Neural cell (in vitro differentiated cells): ENCODE data around the gene NCKAP5. TPM values are rescaled to one million over a fixed set of nuclear protein-coding genes. Genes with fewer than 3 reads are reported as not detected.

ENCODE experiments used
- H2AFZ ChIP-seq: fragments of 200-600, 300-800 bp; sonication (generic), shearing (Covaris generic); 2 replicates; pipeline ENCODE4 v1.6.0; 2014; ENCODE audit warnings: low read depth, mild to moderate bottlenecking, antibody characterized with exemption, low read length, moderate library complexity
- H3F3A ChIP-seq: fragments of 200-600 bp; shearing (Covaris generic); 2 replicates; pipeline ENCODE4 v1.6.1; 2016; ENCODE audit warnings: mild to moderate bottlenecking, moderate library complexity, mixed read lengths, antibody characterized with exemption, low read length; ENCODE audit not compliant: insufficient read depth, poor library complexity, severe bottlenecking
- H3K27ac ChIP-seq: fragments of 200-600, 300-800 bp; sonication (generic), shearing (Covaris generic); 2 replicates; pipeline ENCODE4 v1.5.1; 2014; ENCODE audit warnings: mild to moderate bottlenecking, low read length, moderate library complexity
- H3K27me3 ChIP-seq: fragments of 300-800, 200-600 bp; sonication (generic), shearing (Covaris generic); 2 replicates; pipeline ENCODE4 v1.6.0; 2014; ENCODE audit warnings: mild to moderate bottlenecking, low read depth, low read length, moderate library complexity; ENCODE audit not compliant: insufficient read depth
- H3K36me3 ChIP-seq: fragments of 300-800, 200-600 bp; sonication (generic), shearing (Covaris generic); 2 replicates; pipeline ENCODE4 v1.5.1; 2014; ENCODE audit warnings: mild to moderate bottlenecking, antibody characterized with exemption, low read length, moderate library complexity; ENCODE audit not compliant: insufficient read depth
- H3K4me2 ChIP-seq: fragments of 300-800, 200-600 bp; sonication (generic), shearing (Covaris generic); 2 replicates; pipeline ENCODE4 v1.6.0; 2014; ENCODE audit warnings: mild to moderate bottlenecking, low read length
- H3K4me3 ChIP-seq: fragments of 300-800, 200-600 bp; sonication (generic), shearing (Covaris generic); 2 replicates; pipeline ENCODE4 v1.5.1; 2014; ENCODE audit warnings: mild to moderate bottlenecking, low read length, moderate library complexity
- H3K79me2 ChIP-seq: fragments of 200-600 bp; shearing (Covaris generic); replicated peaks from 2 replicates; pipeline ENCODE4 v1.6.0; 2014; ENCODE audit warnings: mild to moderate bottlenecking, low read length, moderate library complexity; ENCODE audit not compliant: insufficient read depth
- H3K9ac ChIP-seq: fragments of 300-800, 200-600 bp; sonication (generic), shearing (Covaris generic); 2 replicates; pipeline ENCODE4 v1.6.1; 2016; ENCODE audit warnings: mild to moderate bottlenecking, low read length, mixed read lengths
- H3K9me2 ChIP-seq: fragments of 200-600 bp; shearing (Covaris generic); 2 replicates; pipeline ENCODE4 v1.6.1; 2016; ENCODE audit warnings: mild to moderate bottlenecking, low read length, mixed read lengths; ENCODE audit not compliant: insufficient read depth
- H3K9me3 ChIP-seq: fragments of 200-600, 300-800 bp; sonication (generic), shearing (Covaris generic); 2 replicates; pipeline ENCODE4 v1.6.1; 2016; ENCODE audit warnings: mild to moderate bottlenecking, mixed run types, low read length, moderate library complexity, mixed read lengths
- H4K20me1 ChIP-seq: fragments of 200-600 bp; shearing (Covaris generic); 2 replicates; pipeline ENCODE4 v1.6.1; 2016; ENCODE audit warnings: mild to moderate bottlenecking, mixed run types; ENCODE audit not compliant: insufficient read depth
- EP300 ChIP-seq: fragments of 450-650 bp; conservative IDR thresholded peaks from 2 replicates; pipeline ENCODE4 v1.6.1; 2014; ENCODE audit warnings: antibody characterized with exemption, mild to moderate bottlenecking, moderate library complexity; ENCODE audit not compliant: poor library complexity, severe bottlenecking
- EZH2 ChIP-seq: fragments of 200-600, 300-800 bp; shearing (Covaris generic), sonication (generic); IDR thresholded peaks from 2 replicates; pipeline ENCODE4 v1.6.1; 2014; ENCODE audit warnings: antibody characterized with exemption, low read length, borderline replicate concordance, mild to moderate bottlenecking; ENCODE audit not compliant: insufficient read depth, poor library complexity, severe bottlenecking
- POLR2AphosphoS5 ChIP-seq: IDR thresholded peaks from 2 replicates; pipeline ENCODE4 v1.6.1; 2012
- RAD21 ChIP-seq: fragments of 450-650 bp; conservative IDR thresholded peaks from 2 replicates; pipeline ENCODE4 v1.6.1; 2014; ENCODE audit warnings: antibody characterized with exemption, mild to moderate bottlenecking, moderate library complexity
- REST ChIP-seq: IDR thresholded peaks from 2 replicates; pipeline ENCODE4 v1.6.1; 2012; ENCODE audit warnings: borderline replicate concordance
- SMC3 ChIP-seq: fragments of 450-650 bp; conservative IDR thresholded peaks from 2 replicates; pipeline ENCODE4 v1.6.1; 2014; ENCODE audit warnings: antibody characterized with exemption, mild to moderate bottlenecking, moderate library complexity; ENCODE audit not compliant: poor library complexity
- TAF1 ChIP-seq: IDR thresholded peaks from 2 replicates; pipeline ENCODE4 v1.6.1; 2012; ENCODE audit warnings: low read depth
- polyA plus RNA-seq: library from polyadenylated mRNA; depleted of rRNA; stranded (reverse); fragments of >200 nt; gene quantifications from 2 replicates; pipeline ENCODE4 v1.2.3, GENCODE V29; 2014
- TF ChIP-seq, protein P1 (sequence below): fragments of 450-650 bp; IDR thresholded peaks from 2 replicates; pipeline ENCODE4 v1.5.1; 2014; ENCODE audit warnings: antibody characterized with exemption, mild to moderate bottlenecking, moderate library complexity; ENCODE audit not compliant: poor library complexity, severe bottlenecking

Gene NCKAP5
- polyA plus RNA-seq, 1 donor from 2014 or later: 2.4 TPM

GRCh38 chr2:133152801-133153200 is 415.5 kb downstream of the NCKAP5 start:
- Histone ChIP-seq H3K79me2 (no peaks in the 10 kb centered on the region), H3K9ac (no peak overlapping the region), H2AFZ (no peak overlapping the region), H3K36me3 (no peaks in the 10 kb centered on the region), H3K4me3 (no peak overlapping the region), H3K9me3 (no peaks in the 10 kb centered on the region), H3K9me2 (no peaks in the 10 kb centered on the region), H3K4me2 (no peak overlapping the region), H3K27ac (no peak overlapping the region), H3K27me3 (no peaks in the 10 kb centered on the region), H4K20me1 (no peaks in the 10 kb centered on the region), H3F3A (no peaks in the 10 kb centered on the region)
- no peak for TF ChIP-seq REST
- TF ChIP-seq RAD21: no peak
- TF ChIP-seq TAF1: no peak
- no peak for TF ChIP-seq POLR2AphosphoS5
- TF ChIP-seq EZH2: no peak
- no peak for TF ChIP-seq EP300

DNA sequence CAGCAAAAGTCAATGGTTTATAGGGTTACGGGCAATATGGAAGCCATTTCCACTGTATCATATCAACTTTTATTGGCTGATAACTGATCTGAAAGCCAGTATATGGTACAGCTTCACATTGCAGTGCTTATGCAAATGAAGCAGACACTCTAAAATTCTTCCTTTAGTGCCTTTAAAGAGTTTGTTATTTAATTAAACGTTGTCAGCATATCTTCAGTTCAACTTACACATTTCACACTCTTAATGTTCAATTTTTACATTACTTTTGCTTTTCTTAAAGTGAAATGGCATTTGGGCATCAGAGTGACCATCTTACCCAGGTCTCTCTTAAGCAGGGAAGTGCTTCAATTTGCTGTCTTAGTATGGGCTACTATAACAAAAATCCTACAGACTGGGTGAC is 420.1 kb downstream of the NCKAP5 start:
- no peaks in the 10 kb centered on the region for H3K9me3 ChIP-seq
- H3K27ac ChIP-seq: no peak overlapping the region
- H3K4me2 ChIP-seq: no peak overlapping the region
- TF ChIP-seq REST: no peak
- no peak for TF ChIP-seq RAD21
- no peak for TF ChIP-seq EP300
- no peak for TF ChIP-seq EZH2
- no peak for TF ChIP-seq TAF1
- TF ChIP-seq, protein P1, sequence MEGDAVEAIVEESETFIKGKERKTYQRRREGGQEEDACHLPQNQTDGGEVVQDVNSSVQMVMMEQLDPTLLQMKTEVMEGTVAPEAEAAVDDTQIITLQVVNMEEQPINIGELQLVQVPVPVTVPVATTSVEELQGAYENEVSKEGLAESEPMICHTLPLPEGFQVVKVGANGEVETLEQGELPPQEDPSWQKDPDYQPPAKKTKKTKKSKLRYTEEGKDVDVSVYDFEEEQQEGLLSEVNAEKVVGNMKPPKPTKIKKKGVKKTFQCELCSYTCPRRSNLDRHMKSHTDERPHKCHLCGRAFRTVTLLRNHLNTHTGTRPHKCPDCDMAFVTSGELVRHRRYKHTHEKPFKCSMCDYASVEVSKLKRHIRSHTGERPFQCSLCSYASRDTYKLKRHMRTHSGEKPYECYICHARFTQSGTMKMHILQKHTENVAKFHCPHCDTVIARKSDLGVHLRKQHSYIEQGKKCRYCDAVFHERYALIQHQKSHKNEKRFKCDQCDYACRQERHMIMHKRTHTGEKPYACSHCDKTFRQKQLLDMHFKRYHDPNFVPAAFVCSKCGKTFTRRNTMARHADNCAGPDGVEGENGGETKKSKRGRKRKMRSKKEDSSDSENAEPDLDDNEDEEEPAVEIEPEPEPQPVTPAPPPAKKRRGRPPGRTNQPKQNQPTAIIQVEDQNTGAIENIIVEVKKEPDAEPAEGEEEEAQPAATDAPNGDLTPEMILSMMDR: no peak
- no peak for TF ChIP-seq POLR2AphosphoS5
- no peak for TF ChIP-seq SMC3
- H3K79me2 ChIP-seq: no peaks in the 10 kb centered on the region
- H4K20me1 ChIP-seq: no peaks in the 10 kb centered on the region
- H2AFZ ChIP-seq: no peak overlapping the region
- no peaks in the 10 kb centered on the region for H3K36me3 ChIP-seq
- no peaks in the 10 kb centered on the region for H3K9me2 ChIP-seq
- no peaks in the 10 kb centered on the region for H3F3A ChIP-seq
- no peak overlapping the region for H3K4me3 ChIP-seq
- H3K9ac ChIP-seq: no peak overlapping the region
- no peaks in the 10 kb centered on the region for H3K27me3 ChIP-seq
